Calu3 (cell line): ENCODE results near the gene DNHD1. TPM values are rescaled to one million over a fixed set of nuclear protein-coding genes. Genes with fewer than 3 reads are reported as not detected.

Experiments used
- BruUV-seq: library from RNA; stranded (reverse); fragments of 400-500 nt; replicated peaks from 2 replicates; lab custom pipeline; 2021; lab: Mats Ljungman, UMichigan
- CTCF ChIA-PET: fragments of 300-600 bp; sonication (Branson Sonifier 250); formaldehyde crosslinking; loops from one replicate; lab custom pipeline; 2022; ENCODE audit warnings: antibody characterized with exemption; lab: Charles Lee
- DNase-seq: peaks from one replicate; pipeline ENCODE4 v3.0.0; 2022
- H3K27ac Mint-ChIP-seq: one replicate; pipeline ENCODE4 v1.8.0; 2022; ENCODE audit warnings: mixed read lengths; ENCODE audit not compliant: unreplicated experiment
- H3K27me3 Mint-ChIP-seq: one replicate; pipeline ENCODE4 v1.8.0; 2022; ENCODE audit warnings: mixed read lengths; ENCODE audit not compliant: unreplicated experiment
- H3K36me3 Mint-ChIP-seq: one replicate; pipeline ENCODE4 v1.8.0; 2022; ENCODE audit warnings: mild to moderate bottlenecking, moderate library complexity, mixed read lengths; ENCODE audit not compliant: insufficient read depth, unreplicated experiment
- H3K4me1 Mint-ChIP-seq: one replicate; pipeline ENCODE4 v1.8.0; 2022; ENCODE audit warnings: mild to moderate bottlenecking, low read depth, mixed read lengths; ENCODE audit not compliant: unreplicated experiment
- H3K4me3 Mint-ChIP-seq: one replicate; pipeline ENCODE4 v1.8.0; 2022; ENCODE audit warnings: mild to moderate bottlenecking, low read depth, moderate library complexity, mixed read lengths; ENCODE audit not compliant: unreplicated experiment
- H3K9me3 Mint-ChIP-seq: one replicate; pipeline ENCODE4 v1.8.0; 2022; ENCODE audit warnings: low read depth, mixed read lengths; ENCODE audit not compliant: unreplicated experiment
- CTCF ChIP-seq: fragments of 200-600 bp; IDR thresholded peaks from one replicate; pipeline ENCODE4 v1.8.0; 2022; ENCODE audit warnings: antibody characterized with exemption; ENCODE audit not compliant: unreplicated experiment
- intact Hi-C: fragments of 100-400 bp; cut with micrococcal nuclease; formaldehyde crosslinking; loops from one replicate; pipeline ENCODE4 v1.10.0; 2022; ENCODE audit not compliant: unreplicated experiment
- total RNA-seq: library from RNA; stranded (reverse); gene quantifications from 2 replicates; pipeline ENCODE4 v1.2.3, GENCODE V29; 2022

Gene DNHD1
- total RNA-seq, 1 experiment from 2014 or later, result 41.2 TPM

GRCh38 chr11:6571434-6572008, 74.4 kb downstream of the DNHD1 start:
- CTCF ChIA-PET, result no interaction called here
- intact Hi-C loops, result no loop called here
- DNase-seq, result no peak
- H3K27me3 Mint-ChIP-seq, result no peaks in the 10 kb centered on the region
- no peak for TF ChIP-seq CTCF
- H3K9me3 Mint-ChIP-seq, result no peaks in the 10 kb centered on the region
- no peak overlapping the region for H3K27ac Mint-ChIP-seq
- H3K36me3 Mint-ChIP-seq, result peaks cover 19% of the 10 kb centered on the region
- H3K4me1 Mint-ChIP-seq, result no peaks in the 10 kb centered on the region
- H3K4me3 Mint-ChIP-seq, result no peak overlapping the region
- BruUV-seq, result no TSS peak

DNA sequence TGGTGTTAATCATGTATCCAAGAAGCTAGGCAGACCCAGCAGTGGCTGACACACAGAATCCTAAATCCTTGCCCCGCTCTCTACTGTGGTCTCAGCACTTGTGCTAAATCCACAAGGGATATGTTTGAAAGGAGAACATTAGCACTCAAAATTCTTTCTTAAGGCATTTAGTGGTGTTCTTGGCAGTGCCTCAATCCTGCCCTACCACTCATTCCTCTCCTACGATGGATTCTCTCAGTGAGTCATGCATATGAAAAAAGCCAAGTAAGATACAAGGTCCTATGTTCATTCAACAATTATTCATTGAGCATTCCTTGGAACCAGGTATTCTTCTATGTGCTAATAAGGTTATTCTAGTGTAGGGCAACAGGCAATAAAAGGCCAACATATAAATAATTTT, 75.1 kb downstream of the DNHD1 start:
- CTCF ChIA-PET, result no interaction called here
- Mint-ChIP-seq H3K4me3 (no peak overlapping the region), H3K4me1 (no peaks in the 10 kb centered on the region), H3K36me3 (peaks cover 16% of the 10 kb centered on the region), H3K27me3 (no peaks in the 10 kb centered on the region), H3K9me3 (no peaks in the 10 kb centered on the region), H3K27ac (no peak overlapping the region)
- BruUV-seq, result no TSS peak
- intact Hi-C loops, result no loop called here
- no peak for TF ChIP-seq CTCF
- DNase-seq, result no peak

GRCh38 chr11:6574816-6575715, 78.0 kb downstream of the DNHD1 start:
- no peak for TF ChIP-seq CTCF
- DNase-seq, result no peak
- CTCF ChIA-PET, result no interaction called here
- no TSS peak for BruUV-seq
- no peaks in the 10 kb centered on the region for H3K27me3 Mint-ChIP-seq
- intact Hi-C loops, result no loop called here
- peaks cover 6% of the 10 kb centered on the region for H3K36me3 Mint-ChIP-seq
- H3K4me1 Mint-ChIP-seq, result no peaks in the 10 kb centered on the region
- H3K27ac Mint-ChIP-seq, result no peak overlapping the region
- H3K9me3 Mint-ChIP-seq, result no peaks in the 10 kb centered on the region
- no peak overlapping the region for H3K4me3 Mint-ChIP-seq

DNA sequence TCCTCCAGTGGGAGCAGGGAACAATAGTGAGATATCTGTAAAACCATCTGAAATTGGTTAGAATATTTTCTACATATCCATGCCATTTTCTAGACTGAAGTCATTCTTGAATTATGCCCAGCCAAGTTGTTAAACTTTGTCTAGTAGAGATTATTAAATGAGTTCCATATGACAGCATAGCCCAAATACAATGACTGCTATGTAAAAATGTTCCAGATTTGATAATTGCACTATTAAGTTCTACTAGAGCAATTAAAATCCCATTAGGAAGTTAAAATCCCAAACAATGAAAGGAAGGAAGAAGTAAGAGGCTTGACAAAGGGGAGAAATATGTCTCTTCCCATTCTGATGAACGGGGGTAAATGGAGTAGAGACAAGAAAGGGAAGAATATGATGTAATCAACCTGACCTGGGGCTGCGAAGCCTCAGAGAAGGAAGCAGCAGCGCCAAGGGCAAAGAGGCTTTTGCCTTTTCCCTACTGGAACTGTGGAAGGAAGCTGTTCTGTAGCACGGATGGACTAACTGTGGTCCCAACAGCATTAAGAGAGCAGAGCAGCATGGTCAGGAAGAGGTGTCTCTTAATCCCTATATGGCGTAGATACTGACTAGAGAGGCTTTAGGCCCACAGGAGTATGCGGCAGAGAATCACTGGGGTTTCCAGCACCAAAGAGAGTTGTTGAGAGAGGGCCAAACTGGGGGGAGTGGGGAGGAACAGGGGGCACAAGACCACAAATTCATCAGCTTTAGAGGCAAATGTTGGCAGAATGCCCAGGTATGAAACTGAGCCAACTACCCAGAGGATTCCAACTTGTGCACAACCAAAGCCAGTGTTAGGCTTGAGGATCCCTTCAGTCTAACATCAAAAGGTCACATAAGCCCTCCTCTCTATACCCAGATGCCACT, 79.6 kb downstream of the DNHD1 start:
- Mint-ChIP-seq H3K27me3 (no peaks in the 10 kb centered on the region), H3K4me1 (no peaks in the 10 kb centered on the region), H3K9me3 (no peaks in the 10 kb centered on the region), H3K4me3 (no peak overlapping the region), H3K36me3 (peaks cover 2% of the 10 kb centered on the region), H3K27ac (peak overlapping the region; percentile 2)
- BruUV-seq, result no TSS peak
- CTCF ChIA-PET, result no interaction called here
- DNase-seq, result no peak
- no peak for TF ChIP-seq CTCF
- intact Hi-C loops, result no loop called here
